HCT116 (cell line): ENCODE data around the gene MMD. TPM values are rescaled to one million over a fixed set of nuclear protein-coding genes. Genes with fewer than 3 reads are reported as not detected.

Source experiments
- ATAC-seq: fragments of 200-7000 bp; cut with Tn5 transposase; 2 replicates; pipeline ENCODE4 v1.9.1; 2020; ENCODE audit warnings: mild to moderate bottlenecking, moderate library complexity
- BruUV-seq: library from RNA; stranded (reverse); fragments of 400-500 nt; replicated peaks from 2 replicates; lab custom pipeline; 2021; lab: Mats Ljungman, UMichigan
- CTCF ChIA-PET: fragments of 300-600 bp; sonication (Branson Sonifier 250); formaldehyde crosslinking; loops from one replicate; lab custom pipeline; 2021; ENCODE audit warnings: antibody characterized with exemption; lab: Charles Lee
- POLR2A ChIA-PET: fragments of 300-600, 350-600 bp; sonication (Branson Sonifier 250); formaldehyde crosslinking; loops from one replicate; lab custom pipeline; 2021; ENCODE audit warnings: antibody characterized with exemption; lab: Charles Lee
- RAD21 ChIA-PET, 2 experiments: fragments of 300-600 bp; sonication (Branson Sonifier 250); formaldehyde crosslinking; loops; one replicate each; lab custom pipeline; 2023; ENCODE audit warnings: low total read pairs in 2 of 2; ENCODE audit not compliant: uncharacterized antibody in 2 of 2, unreplicated experiment in 2 of 2, low non-redundant PET in 1 of 2; lab: Charles Lee
- DNase-seq: peaks from one replicate; pipeline ENCODE4 v3.0.0-alpha.2; 2010; ENCODE audit warnings: low read depth, low spot score
- H2AFZ ChIP-seq: fragments of 200-600 bp; shearing (Covaris generic), sonication (generic); 2 replicates; pipeline ENCODE4 v1.6.1; 2017; ENCODE audit warnings: low read depth, mixed run types, mixed read lengths, antibody characterized with exemption, low read length; ENCODE audit not compliant: poor library complexity, severe bottlenecking
- H3K27ac ChIP-seq: 2 replicates; pipeline ENCODE4 v1.5.1; 2012; ENCODE audit warnings: low read depth, low read length
- H3K27me3 ChIP-seq: fragments of 200-600 bp; sonication (generic); 2 replicates; pipeline ENCODE4 v1.6.1; 2016; ENCODE audit warnings: mixed run types, low read length, mixed read lengths; ENCODE audit not compliant: insufficient read depth
- H3K36me3 ChIP-seq, 2 experiments: fragments of 200-500 bp in 1 of 2; fragments of 200-600 bp in 1 of 2; sonication (Bioruptor generic) in 1 of 2; sonication (generic) in 1 of 2; 2 replicates each; pipeline versions ENCODE4 v1.5.1 to v1.6.1; 2014 to 2016; ENCODE audit warnings: low read length in 2 of 2, inconsistent platforms in 1 of 2, mixed read lengths in 1 of 2, mixed run types in 1 of 2; ENCODE audit not compliant: insufficient read depth in 2 of 2, control insufficient read depth in 1 of 2
- H3K4me1 ChIP-seq, 2 experiments: fragments of 200-600 bp in 1 of 2; sonication (generic) in 1 of 2; 2 replicates each; pipeline versions ENCODE4 v1.5.1 to v1.6.1; 2012 to 2017; ENCODE audit warnings: low read length in 2 of 2, inconsistent platforms in 1 of 2, mild to moderate bottlenecking in 1 of 2, mixed read lengths in 1 of 2, mixed run types in 1 of 2, moderate library complexity in 1 of 2; ENCODE audit not compliant: insufficient read depth in 2 of 2, control insufficient read depth in 1 of 2
- H3K4me2 ChIP-seq: fragments of 200-600 bp; sonication (generic); 2 replicates; pipeline ENCODE4 v1.6.1; 2017; ENCODE audit warnings: mixed run types, low read length, mixed read lengths
- H3K4me3 ChIP-seq, 2 experiments: fragments of 200-600 bp in 1 of 2; sonication (generic) in 1 of 2; replicated peaks in 1 of 2; 2 replicates each; pipeline ENCODE4 v1.5.1; 2011 to 2016; ENCODE audit warnings: low read length in 2 of 2, control low read depth in 1 of 2, low read depth in 1 of 2, mild to moderate bottlenecking in 1 of 2, mixed read lengths in 1 of 2, mixed run types in 1 of 2
- H3K79me2 ChIP-seq: fragments of 200-600 bp; sonication (generic); 2 replicates; pipeline ENCODE4 v1.6.1; 2017; ENCODE audit warnings: mild to moderate bottlenecking, mixed run types, low read length, moderate library complexity, mixed read lengths; ENCODE audit not compliant: insufficient read depth
- H3K9ac ChIP-seq: fragments of 200-600 bp; sonication (generic); 2 replicates; pipeline ENCODE4 v1.6.1; 2016; ENCODE audit warnings: low read length, mixed read lengths
- H3K9me2 ChIP-seq: fragments of 200-600 bp; sonication (generic), shearing (Covaris generic); 2 replicates; pipeline ENCODE4 v1.6.1; 2017; ENCODE audit warnings: mixed run types, mild to moderate bottlenecking, moderate library complexity; ENCODE audit not compliant: insufficient read depth
- H3K9me3 ChIP-seq, 2 experiments: fragments of 200-500 bp in 1 of 2; fragments of 200-600 bp in 1 of 2; sonication (Bioruptor generic) in 1 of 2; sonication (generic) in 1 of 2; 2 replicates each; pipeline ENCODE4 v1.6.1; 2014 to 2017; ENCODE audit warnings: low read length in 2 of 2, mixed read lengths in 2 of 2, inconsistent platforms in 1 of 2, low read depth in 1 of 2, mild to moderate bottlenecking in 1 of 2, mixed run types in 1 of 2, moderate library complexity in 1 of 2; ENCODE audit not compliant: control insufficient read depth in 1 of 2, insufficient read depth in 1 of 2
- H4K20me1 ChIP-seq: fragments of 200-600 bp; sonication (generic), shearing (Covaris generic); 2 replicates; pipeline ENCODE4 v1.6.1; 2017; ENCODE audit warnings: mixed run types, mild to moderate bottlenecking, moderate library complexity; ENCODE audit not compliant: insufficient read depth
- CBX3 ChIP-seq: IDR thresholded peaks from 2 replicates; pipeline ENCODE4 v1.6.1; 2012; ENCODE audit warnings: low read depth
- CEBPB ChIP-seq: IDR thresholded peaks from 2 replicates; pipeline ENCODE4 v1.6.1; 2012; ENCODE audit warnings: low read depth
- ELF1 ChIP-seq: IDR thresholded peaks from 2 replicates; pipeline ENCODE4 v1.6.1; 2012; ENCODE audit warnings: low read depth, borderline replicate concordance
- EZH2phosphoT487 ChIP-seq: fragments of 200-600 bp; IDR thresholded peaks from 2 replicates; pipeline ENCODE4 v1.6.1; 2018; ENCODE audit warnings: antibody characterized with exemption, borderline replicate concordance
- JUND ChIP-seq: IDR thresholded peaks from 2 replicates; pipeline ENCODE4 v1.6.1; 2012
- POLR2A ChIP-seq: IDR thresholded peaks from 2 replicates; pipeline ENCODE4 v1.7.0; 2011; ENCODE audit warnings: borderline replicate concordance; ENCODE audit not compliant: insufficient read depth, insufficient read length; ENCODE audit errors: extremely low read depth
- RAD21 ChIP-seq: IDR thresholded peaks from 2 replicates; pipeline ENCODE4 v1.6.1; 2012; ENCODE audit warnings: low read depth, mild to moderate bottlenecking
- SP1 ChIP-seq: IDR thresholded peaks from 2 replicates; pipeline ENCODE4 v1.6.1; 2012; ENCODE audit warnings: low read depth
- SRF ChIP-seq: IDR thresholded peaks from 2 replicates; pipeline ENCODE4 v1.6.1; 2012; ENCODE audit warnings: low read depth
- TCF7L2 ChIP-seq: IDR thresholded peaks from 2 replicates; pipeline ENCODE4 v1.7.0; 2011; ENCODE audit warnings: borderline replicate concordance, inconsistent platforms; ENCODE audit not compliant: insufficient read depth, insufficient read length; ENCODE audit errors: extremely low read depth
- YY1 ChIP-seq: IDR thresholded peaks from 2 replicates; pipeline ENCODE4 v1.6.1; 2011; ENCODE audit warnings: low read length, low read depth, moderate library complexity, mild to moderate bottlenecking; ENCODE audit not compliant: insufficient replicate concordance; ENCODE audit errors: extremely low read depth
- ZFX ChIP-seq: fragments of 450-650 bp; IDR thresholded peaks from 2 replicates; pipeline ENCODE4 v1.6.1; 2017
- intact Hi-C: fragments of 100-400 bp; cut with micrococcal nuclease; formaldehyde crosslinking; loops from 2 replicates; pipeline ENCODE4 v1.10.0; 2022
- total RNA-seq: library from RNA; stranded (reverse); gene quantifications from one replicate; pipeline ENCODE4 v1.2.1, GENCODE V29; 2021; ENCODE audit not compliant: unreplicated experiment
- TF ChIP-seq, protein P1 (sequence below): IDR thresholded peaks from 2 replicates; pipeline ENCODE4 v1.6.1; 2012
- TF ChIP-seq, protein P2 (sequence below): IDR thresholded peaks from 2 replicates; pipeline ENCODE4 v1.6.1; 2011; ENCODE audit warnings: mild to moderate bottlenecking, low read length, moderate library complexity; ENCODE audit not compliant: insufficient replicate concordance; ENCODE audit errors: extremely low read depth
- TF ChIP-seq, protein P3 (sequence below): IDR thresholded peaks from 2 replicates; pipeline ENCODE4 v1.6.1; 2012

The MMD gene
- total RNA-seq, 1 experiment from 2014 or later = 21.3 TPM

DNA sequence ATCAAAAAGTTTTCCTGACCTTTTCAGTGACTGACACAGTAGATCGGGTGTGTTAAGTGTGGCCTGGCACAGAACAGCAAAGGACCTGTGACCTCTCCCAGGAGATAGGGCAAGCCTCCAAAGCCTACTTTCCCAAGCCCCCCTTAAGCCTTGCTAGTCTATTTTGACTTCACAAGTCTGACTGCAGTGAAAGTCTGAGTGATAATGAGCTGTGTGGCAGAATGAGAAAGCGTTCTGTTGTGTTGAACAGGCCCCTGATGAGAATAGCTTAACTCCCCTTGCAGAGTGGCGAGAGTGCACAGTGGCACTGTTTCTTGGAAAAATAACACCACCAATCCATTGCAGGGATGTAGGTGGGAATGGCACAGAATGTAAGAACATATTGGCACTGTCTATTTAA lies 32.8 kb downstream of the MMD start:
- no peak overlapping the region for H3K27ac ChIP-seq
- POLR2A ChIA-PET = no interaction called here
- DNase-seq (no peak), ATAC-seq (no peak)
- no peaks in the 10 kb centered on the region for H3K9me2 ChIP-seq
- CTCF ChIA-PET = interaction anchor here (0.7 to 1.9 kb wide), 2 partner anchors 32 to 125 kb away, joined by 3 to 5 read pairs; no protein-coding TSS in a partner anchor
- H3K79me2 ChIP-seq = no peaks in the 10 kb centered on the region
- RAD21 ChIA-PET = no interaction called here
- no peaks in the 10 kb centered on the region for H3K27me3 ChIP-seq
- no TSS peak for BruUV-seq
- H2AFZ ChIP-seq = no peak overlapping the region
- TF ChIP-seq EZH2phosphoT487 (no peak), ZFX (no peak), CEBPB (no peak)
- TF ChIP-seq, protein P1, sequence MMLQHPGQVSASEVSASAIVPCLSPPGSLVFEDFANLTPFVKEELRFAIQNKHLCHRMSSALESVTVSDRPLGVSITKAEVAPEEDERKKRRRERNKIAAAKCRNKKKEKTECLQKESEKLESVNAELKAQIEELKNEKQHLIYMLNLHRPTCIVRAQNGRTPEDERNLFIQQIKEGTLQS = no peak
- TF ChIP-seq, protein P2, sequence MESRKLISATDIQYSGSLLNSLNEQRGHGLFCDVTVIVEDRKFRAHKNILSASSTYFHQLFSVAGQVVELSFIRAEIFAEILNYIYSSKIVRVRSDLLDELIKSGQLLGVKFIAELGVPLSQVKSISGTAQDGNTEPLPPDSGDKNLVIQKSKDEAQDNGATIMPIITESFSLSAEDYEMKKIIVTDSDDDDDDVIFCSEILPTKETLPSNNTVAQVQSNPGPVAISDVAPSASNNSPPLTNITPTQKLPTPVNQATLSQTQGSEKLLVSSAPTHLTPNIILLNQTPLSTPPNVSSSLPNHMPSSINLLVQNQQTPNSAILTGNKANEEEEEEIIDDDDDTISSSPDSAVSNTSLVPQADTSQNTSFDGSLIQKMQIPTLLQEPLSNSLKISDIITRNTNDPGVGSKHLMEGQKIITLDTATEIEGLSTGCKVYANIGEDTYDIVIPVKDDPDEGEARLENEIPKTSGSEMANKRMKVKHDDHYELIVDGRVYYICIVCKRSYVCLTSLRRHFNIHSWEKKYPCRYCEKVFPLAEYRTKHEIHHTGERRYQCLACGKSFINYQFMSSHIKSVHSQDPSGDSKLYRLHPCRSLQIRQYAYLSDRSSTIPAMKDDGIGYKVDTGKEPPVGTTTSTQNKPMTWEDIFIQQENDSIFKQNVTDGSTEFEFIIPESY = no peak
- TF ChIP-seq, all 23 proteins: peak for 0
- intact Hi-C loops = no loop called here
- Histone ChIP-seq H3K4me3 (no peak overlapping the region), H3K36me3 (0 out of 4 replicates have a peak, but pooled peaks cover 0 to under 1% of the 10 kb centered on the region in 2 experiments), H3K9me3 (no peaks in the 10 kb centered on the region), H3K4me2 (no peak overlapping the region), H4K20me1 (no peaks in the 10 kb centered on the region), H3K4me1 (no peaks in the 10 kb centered on the region), H3K9ac (no peak overlapping the region)

DNA sequence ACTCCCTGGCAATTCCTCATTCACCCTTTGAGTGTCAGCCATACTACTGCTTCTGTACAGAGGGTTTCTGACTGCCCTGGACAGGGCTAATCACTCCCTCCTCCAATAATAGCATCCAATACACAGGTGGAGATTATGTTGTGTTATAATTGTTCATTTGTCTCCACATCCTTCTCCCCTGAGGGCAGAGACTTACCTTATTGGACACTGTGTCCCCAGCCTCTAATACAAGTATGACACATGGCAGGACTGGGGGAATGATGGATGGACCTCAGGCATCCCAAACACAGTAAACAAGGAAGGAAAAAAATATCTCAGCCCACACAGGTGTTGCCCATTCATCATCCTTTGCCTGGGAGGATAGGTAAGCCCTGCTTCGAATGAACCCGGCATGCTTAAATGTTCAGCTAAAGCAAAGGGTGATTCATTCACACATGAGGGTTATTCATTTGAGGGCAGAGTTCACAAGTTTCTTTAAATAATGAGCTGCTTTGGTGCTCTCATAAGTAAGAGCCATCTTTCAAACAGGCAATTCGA lies 34.8 kb downstream of the MMD start:
- no peaks in the 10 kb centered on the region for H3K27me3 ChIP-seq
- intact Hi-C loops = no loop called here
- H3K4me2 ChIP-seq = no peak overlapping the region
- H4K20me1 ChIP-seq = no peaks in the 10 kb centered on the region
- ChIA-PET POLR2A (no interaction called here), RAD21 (interaction anchor here in 1 of 2 experiments (0.6 kb wide), 1 partner anchor 59 kb away, joined by 3 read pairs; no protein-coding TSS in a partner anchor), CTCF (no interaction called here)
- H3K36me3 ChIP-seq = no peaks in the 10 kb centered on the region
- DNase-seq = no peak
- H3K9me3 ChIP-seq = no peaks in the 10 kb centered on the region
- no peak; the same call in 1 of the 2 replicates for ATAC-seq
- no peaks in the 10 kb centered on the region for H3K79me2 ChIP-seq
- BruUV-seq = no TSS peak
- H3K9me2 ChIP-seq = no peaks in the 10 kb centered on the region
- H3K27ac ChIP-seq = no peak overlapping the region
- H2AFZ ChIP-seq = no peak overlapping the region
- H3K4me1 ChIP-seq = no peaks in the 10 kb centered on the region
- no peak overlapping the region for H3K9ac ChIP-seq
- no peak overlapping the region for H3K4me3 ChIP-seq
- TF ChIP-seq YY1 (no peak), RAD21 (no peak), CBX3 (no peak), POLR2A (no peak), SRF (no peak), ELF1 (no peak), CEBPB (no peak), JUND (no peak), EZH2phosphoT487 (no peak), SP1 (no peak), TCF7L2 (no peak)
- TF ChIP-seq, protein P3, sequence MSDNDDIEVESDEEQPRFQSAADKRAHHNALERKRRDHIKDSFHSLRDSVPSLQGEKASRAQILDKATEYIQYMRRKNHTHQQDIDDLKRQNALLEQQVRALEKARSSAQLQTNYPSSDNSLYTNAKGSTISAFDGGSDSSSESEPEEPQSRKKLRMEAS = no peak
- TF ChIP-seq, protein P1 = no peak
- TF ChIP-seq, protein P2 = no peak
